ENCODE data around the gene MCC.

MCC gene

DNA sequence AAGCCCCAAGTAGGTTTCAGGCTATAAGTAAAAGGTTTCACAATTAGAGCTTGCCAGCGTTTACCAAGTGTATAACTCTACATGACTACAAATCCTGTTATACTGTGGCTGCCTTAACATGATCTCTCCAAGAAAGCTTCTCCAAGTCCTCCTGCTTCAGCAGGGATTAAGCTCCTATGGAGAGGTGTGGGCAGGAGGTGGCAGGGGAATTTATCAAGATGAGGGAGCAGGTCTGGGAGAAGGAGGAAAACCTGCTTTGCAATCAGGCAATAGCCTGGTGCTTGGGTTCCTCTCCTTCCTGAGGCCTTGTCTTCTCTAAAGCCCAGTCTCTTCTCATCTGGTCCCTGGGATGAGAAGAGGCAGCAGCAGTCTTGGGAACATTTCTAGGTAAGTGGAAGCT, 188.7 kb downstream of the MCC start:
- Histone ChIP-seq H3K4me2 (ENCODE audit: low read length, poor library complexity, severe bottlenecking) (no peak overlapping the region), H2BK120ac (ENCODE audit: low read depth, low read length) (no peak overlapping the region), H3K36me3 (ENCODE audit: control insufficient read depth in 1 of 2, insufficient read depth in 2 of 2, low read depth in 1 of 2, low read length in 2 of 2) (no peaks in the 10 kb centered on the region), H3K18ac (ENCODE audit: low read depth in 1 of 2, low read length in 2 of 2) (no peak overlapping the region), H3K4me3 (ENCODE audit: insufficient read depth in 1 of 2, low read depth in 1 of 2, low read length in 2 of 2) (no peak overlapping the region), H4K91ac (ENCODE audit: low read length) (no peak overlapping the region), H2BK15ac (ENCODE audit: low read depth, poor library complexity, severe bottlenecking) (no peak overlapping the region), H3K4me1 (ENCODE audit: control insufficient read depth, insufficient read depth, low read depth, low read length) (peaks cover 1% of the 10 kb centered on the region), H3K9ac (ENCODE audit: low read length) (no peak overlapping the region), H2BK12ac (ENCODE audit: low read length in 2 of 2) (no peak overlapping the region), H3K27ac (ENCODE audit: low read length, poor library complexity, severe bottlenecking) (no peak overlapping the region), H3K23ac (ENCODE audit: low read length in 2 of 2) (no peak overlapping the region), H3K79me1 (replicated peaks; ENCODE audit: low read length, poor library complexity, severe bottlenecking) (no peaks in the 10 kb centered on the region), H3K9me3 (ENCODE audit: control insufficient read depth, low read length) (no peaks in the 10 kb centered on the region), H2BK5ac (ENCODE audit: low read depth, low read length, poor library complexity, severe bottlenecking) (no peak overlapping the region), H4K8ac (ENCODE audit: low read length) (no peak overlapping the region), H2AK5ac (ENCODE audit: low read length, severe bottlenecking) (no peak overlapping the region), H3K27me3 (ENCODE audit: control insufficient read depth in 1 of 2, insufficient read depth in 1 of 2, low read length in 2 of 2) (no peaks in the 10 kb centered on the region), H3K14ac (ENCODE audit: low read length in 2 of 2) (no peak overlapping the region), H2AFZ (ENCODE audit: low read depth, low read length) (no peak overlapping the region), H3K4ac (ENCODE audit: low read depth in 1 of 2, low read length in 2 of 2) (no peak overlapping the region)
- DNase-seq, result no peak
- no CpG with 5 or more reads among the region's 1 CpG for WGBS

DNA sequence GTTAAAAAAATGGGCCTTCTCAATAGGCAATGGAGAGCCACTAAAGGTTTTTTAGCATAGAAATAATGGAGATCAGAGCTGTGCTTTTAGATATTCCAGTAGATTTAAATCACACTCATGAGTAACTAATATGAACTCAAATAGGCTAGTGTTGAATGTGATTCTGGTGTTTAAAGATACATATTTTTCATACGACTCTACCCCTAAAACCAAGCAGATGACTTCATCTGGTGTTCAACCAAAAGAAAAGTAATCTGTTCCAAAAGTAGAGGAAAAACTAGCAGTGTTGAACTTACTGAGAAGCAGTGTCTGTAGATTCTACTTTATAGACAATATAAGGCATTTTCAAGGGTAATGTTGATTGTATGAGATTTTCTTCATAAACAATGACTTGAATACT, 191.6 kb downstream of the MCC start:
- DNase-seq, result no peak
- Histone ChIP-seq H2BK12ac (ENCODE audit: low read length in 2 of 2) (no peak overlapping the region), H3K4ac (ENCODE audit: low read depth in 1 of 2, low read length in 2 of 2) (no peak overlapping the region), H2BK5ac (ENCODE audit: low read depth, low read length, poor library complexity, severe bottlenecking) (no peak overlapping the region), H2BK15ac (ENCODE audit: low read depth, poor library complexity, severe bottlenecking) (no peak overlapping the region), H3K18ac (ENCODE audit: low read depth in 1 of 2, low read length in 2 of 2) (no peak overlapping the region), H3K9me3 (ENCODE audit: control insufficient read depth, low read length) (no peaks in the 10 kb centered on the region), H2AFZ (ENCODE audit: low read depth, low read length) (no peak overlapping the region), H3K4me3 (ENCODE audit: insufficient read depth in 1 of 2, low read depth in 1 of 2, low read length in 2 of 2) (no peak overlapping the region), H3K4me2 (ENCODE audit: low read length, poor library complexity, severe bottlenecking) (no peak overlapping the region), H3K23ac (ENCODE audit: low read length in 2 of 2) (no peak overlapping the region), H3K36me3 (ENCODE audit: control insufficient read depth in 1 of 2, insufficient read depth in 2 of 2, low read depth in 1 of 2, low read length in 2 of 2) (no peaks in the 10 kb centered on the region), H3K79me1 (replicated peaks; ENCODE audit: low read length, poor library complexity, severe bottlenecking) (peaks cover 5% of the 10 kb centered on the region), H3K4me1 (ENCODE audit: control insufficient read depth, insufficient read depth, low read depth, low read length) (peaks cover 4% of the 10 kb centered on the region), H3K27me3 (ENCODE audit: control insufficient read depth in 1 of 2, insufficient read depth in 1 of 2, low read length in 2 of 2) (no peaks in the 10 kb centered on the region), H4K8ac (ENCODE audit: low read length) (no peak overlapping the region), H3K27ac (ENCODE audit: low read length, poor library complexity, severe bottlenecking) (no peak overlapping the region), H2AK5ac (ENCODE audit: low read length, severe bottlenecking) (no peak overlapping the region), H4K91ac (ENCODE audit: low read length) (no peak overlapping the region), H3K14ac (ENCODE audit: low read length in 2 of 2) (no peak overlapping the region), H2BK120ac (ENCODE audit: low read depth, low read length) (no peak overlapping the region), H3K9ac (ENCODE audit: low read length) (no peak overlapping the region)
- WGBS, result no CpG with 5 or more reads among the region's 1 CpG

DNA sequence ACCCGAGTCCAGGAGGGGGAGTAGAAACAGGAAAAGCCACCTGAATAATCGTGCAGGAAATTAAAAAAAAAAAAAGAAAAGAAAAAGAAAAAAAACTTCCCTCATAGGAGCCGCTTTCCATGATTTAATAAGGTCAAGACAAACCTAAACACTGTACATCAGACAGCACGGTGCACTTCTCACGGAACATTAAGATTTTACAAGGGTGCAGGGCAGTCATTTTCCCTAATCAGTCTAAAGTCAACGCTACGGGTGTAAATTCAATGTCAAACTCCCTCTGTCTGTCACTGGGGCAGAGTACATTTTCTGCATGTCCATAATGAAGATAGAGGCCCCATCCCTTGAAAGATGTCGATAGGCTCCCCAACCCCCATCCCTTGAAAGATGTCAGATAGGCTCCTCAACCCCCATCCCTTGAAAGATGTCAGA, 193.1 kb downstream of the MCC start:
- WGBS, result 21% methylated on average over 6 of the region's 8 CpGs
- peak overlapping the region; percentile 89 for H3K4me2 ChIP-seq (ENCODE audit: low read length, poor library complexity, severe bottlenecking)
- DNase-seq, result no peak

GRCh38 chr5:113294311-113295110, 193.7 kb downstream of the MCC start:
- H3K14ac ChIP-seq (ENCODE audit: low read length in 2 of 2), result peak overlapping the region in 1 of 2 experiments; percentile 88
- peak overlapping the region; percentile 34 for H2BK15ac ChIP-seq (ENCODE audit: low read depth, poor library complexity, severe bottlenecking)
- H3K27me3 ChIP-seq (ENCODE audit: control insufficient read depth in 1 of 2, insufficient read depth in 1 of 2, low read length in 2 of 2), result no peaks in the 10 kb centered on the region
- peak overlapping the region; percentile 93 for H3K9ac ChIP-seq (ENCODE audit: low read length)
- H4K8ac ChIP-seq (ENCODE audit: low read length), result peak overlapping the region; percentile 78
- H3K4ac ChIP-seq (ENCODE audit: low read depth in 1 of 2, low read length in 2 of 2), result peak overlapping the region in 1 of 2 experiments; percentile 87
- peak overlapping the region; percentile 81 to 93 for H3K4me3 ChIP-seq (ENCODE audit: insufficient read depth in 1 of 2, low read depth in 1 of 2, low read length in 2 of 2)
- H3K4me1 ChIP-seq (ENCODE audit: control insufficient read depth, insufficient read depth, low read depth, low read length), result peaks cover 4% of the 10 kb centered on the region
- under 1% methylated on average over 59 of the region's 60 CpGs for WGBS
- H3K18ac ChIP-seq (ENCODE audit: low read depth in 1 of 2, low read length in 2 of 2), result peak overlapping the region; percentile 58 to 98
- peak overlapping the region; percentile 83 for H3K27ac ChIP-seq (ENCODE audit: low read length, poor library complexity, severe bottlenecking)
- DNase-seq, result peak; percentile 94
- H3K4me2 ChIP-seq (ENCODE audit: low read length, poor library complexity, severe bottlenecking), result peak overlapping the region; percentile 89
- peak overlapping the region; percentile 79 for H2AFZ ChIP-seq (ENCODE audit: low read depth, low read length)
- H3K79me1 ChIP-seq (replicated peaks; ENCODE audit: low read length, poor library complexity, severe bottlenecking), result peaks cover 11% of the 10 kb centered on the region
- no peak overlapping the region for H2AK5ac ChIP-seq (ENCODE audit: low read length, severe bottlenecking)
- peak overlapping the region; percentile 76 for H2BK5ac ChIP-seq (ENCODE audit: low read depth, low read length, poor library complexity, severe bottlenecking)
- H3K36me3 ChIP-seq (ENCODE audit: control insufficient read depth in 1 of 2, insufficient read depth in 2 of 2, low read depth in 1 of 2, low read length in 2 of 2), result no peaks in the 10 kb centered on the region
- H3K9me3 ChIP-seq (ENCODE audit: control insufficient read depth, low read length), result no peaks in the 10 kb centered on the region
- no peak overlapping the region for H3K23ac ChIP-seq (ENCODE audit: low read length in 2 of 2)
- H2BK12ac ChIP-seq (ENCODE audit: low read length in 2 of 2), result peak overlapping the region in 1 of 2 experiments; percentile 75
- H2BK120ac ChIP-seq (ENCODE audit: low read depth, low read length), result peak overlapping the region; percentile 66
- H4K91ac ChIP-seq (ENCODE audit: low read length), result no peak overlapping the region

More for the DNA sequence above, 193.1 kb downstream of the MCC start:
- no peak overlapping the region for H3K23ac ChIP-seq (ENCODE audit: low read length in 2 of 2)
- no peak overlapping the region for H2BK5ac ChIP-seq (ENCODE audit: low read depth, low read length, poor library complexity, severe bottlenecking)
- H3K36me3 ChIP-seq (ENCODE audit: control insufficient read depth in 1 of 2, insufficient read depth in 2 of 2, low read depth in 1 of 2, low read length in 2 of 2), result no peaks in the 10 kb centered on the region
- H2BK120ac ChIP-seq (ENCODE audit: low read depth, low read length), result no peak overlapping the region
- peaks cover 9% of the 10 kb centered on the region for H3K79me1 ChIP-seq (replicated peaks; ENCODE audit: low read length, poor library complexity, severe bottlenecking)
- no peaks in the 10 kb centered on the region for H3K27me3 ChIP-seq (ENCODE audit: control insufficient read depth in 1 of 2, insufficient read depth in 1 of 2, low read length in 2 of 2)
- peaks cover 4% of the 10 kb centered on the region for H3K4me1 ChIP-seq (ENCODE audit: control insufficient read depth, insufficient read depth, low read depth, low read length)
- H3K4ac ChIP-seq (ENCODE audit: low read depth in 1 of 2, low read length in 2 of 2), result peak overlapping the region; percentile 43 to 46
- no peaks in the 10 kb centered on the region for H3K9me3 ChIP-seq (ENCODE audit: control insufficient read depth, low read length)
- H3K9ac ChIP-seq (ENCODE audit: low read length), result peak overlapping the region; percentile 93
- H2BK12ac ChIP-seq (ENCODE audit: low read length in 2 of 2), result peak overlapping the region in 1 of 2 experiments; percentile 35
- no peak overlapping the region for H2BK15ac ChIP-seq (ENCODE audit: low read depth, poor library complexity, severe bottlenecking)
- H2AFZ ChIP-seq (ENCODE audit: low read depth, low read length), result no peak overlapping the region
- no peak overlapping the region for H3K18ac ChIP-seq (ENCODE audit: low read depth in 1 of 2, low read length in 2 of 2)
- no peak overlapping the region for H4K8ac ChIP-seq (ENCODE audit: low read length)
- no peak overlapping the region for H2AK5ac ChIP-seq (ENCODE audit: low read length, severe bottlenecking)
- H3K4me3 ChIP-seq (ENCODE audit: insufficient read depth in 1 of 2, low read depth in 1 of 2, low read length in 2 of 2), result peak overlapping the region; percentile 81 to 93
- no peak overlapping the region for H3K14ac ChIP-seq (ENCODE audit: low read length in 2 of 2)
- no peak overlapping the region for H4K91ac ChIP-seq (ENCODE audit: low read length)
- H3K27ac ChIP-seq (ENCODE audit: low read length, poor library complexity, severe bottlenecking), result peak overlapping the region; percentile 83
